Stimulated activated CD8-positive, alpha-beta memory T cell treated with anti-CD3 and anti-CD28 coated beads, Interleukin-15, amount 100 ng/mL, for 4 hours (primary cell): ENCODE measurements around the gene KLHL17.

Source experiments
- DNase-seq, 2 donors: peaks; one replicate each; pipeline ENCODE4 v3.0.0-alpha.2; 2020; ENCODE audit warnings: low read depth in 2 of 2

KLHL17 gene

GRCh38 chr1:960363-961131 is at the start of gene KLHL17:
Gene KLHL17 (plus strand): TSS chr1:960584. CDS start chr1:960694, 110 bp downstream.
- peak; percentile 56 to 58 for DNase-seq

- DNase-seq, result no peak
These were observed 49.3 kb upstream of the KLHL17 start for GRCh38 chr1:910881-911721.

DNA sequence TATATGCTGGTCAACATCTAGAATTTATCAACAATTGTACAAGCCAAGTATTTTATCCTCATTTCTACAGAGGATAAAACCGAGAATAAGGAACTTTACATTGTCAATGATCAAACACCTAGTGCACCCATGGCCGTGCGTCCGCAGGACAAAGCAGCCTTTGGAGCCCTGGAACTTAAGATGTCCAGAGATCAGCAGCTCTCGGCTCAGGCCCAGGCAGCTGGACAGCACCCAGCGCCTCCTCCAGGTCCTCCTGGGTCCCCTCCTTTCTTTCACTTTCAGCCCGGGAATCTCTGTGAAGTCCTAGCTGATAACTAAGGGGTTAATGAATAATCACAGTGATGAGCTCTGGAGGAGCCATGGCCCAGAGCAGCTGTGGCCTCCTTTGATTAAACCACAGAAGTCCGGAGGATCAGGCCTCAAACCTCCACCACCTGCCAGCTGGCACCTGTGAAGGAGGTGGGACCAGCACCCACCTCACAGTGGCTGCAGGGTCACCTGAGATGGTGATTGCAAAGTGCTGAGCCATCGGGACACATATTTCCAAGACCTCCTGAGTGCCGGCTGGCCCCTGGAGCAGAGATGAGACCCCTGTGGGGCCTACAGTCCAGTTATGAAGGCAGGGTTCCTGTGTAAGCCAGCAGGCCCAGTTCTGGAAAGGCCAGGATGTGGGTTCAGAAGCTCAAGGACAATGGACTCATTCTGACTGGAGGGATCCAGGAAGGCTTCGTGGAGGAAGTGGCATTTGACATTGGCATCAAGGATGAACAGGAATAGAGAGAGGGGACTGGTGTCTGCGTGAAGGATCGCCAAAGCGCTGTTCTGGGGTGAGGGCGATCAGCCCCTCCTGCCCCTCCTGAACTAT is 48.3 kb upstream of the KLHL17 start:
- no peak for DNase-seq

DNA sequence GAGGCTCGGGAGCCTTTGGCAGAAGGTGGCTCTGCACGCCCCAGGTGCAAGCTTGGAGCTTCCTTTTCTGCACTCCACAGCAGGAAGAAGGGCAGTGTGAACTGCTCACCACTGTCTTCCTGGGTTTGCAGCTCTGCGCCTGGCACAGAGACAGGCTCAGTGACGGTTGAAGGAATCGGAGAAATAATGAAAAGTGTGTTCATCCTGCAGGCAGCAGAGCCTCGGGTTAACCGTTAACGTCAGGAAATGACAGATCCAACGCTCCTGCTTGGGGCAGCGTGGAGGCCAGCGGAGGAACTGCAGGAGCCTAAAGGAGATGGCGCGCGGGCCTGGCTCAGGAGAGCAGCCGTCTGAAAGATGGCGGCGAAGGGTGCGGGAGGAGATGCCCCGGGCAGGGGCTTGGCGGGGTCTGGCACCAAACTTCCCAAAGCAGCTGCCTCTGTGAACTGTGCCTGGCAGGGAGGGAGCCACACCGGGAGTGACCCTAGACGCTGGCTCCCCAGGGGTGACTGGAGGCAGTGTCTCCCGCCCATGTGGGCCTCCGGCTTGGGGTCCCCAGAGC is 47.6 kb upstream of the KLHL17 start:
- DNase-seq, result no peak

- DNase-seq, result no peak
These were observed 46.8 kb upstream of the KLHL17 start for GRCh38 chr1:913491-914130.

- DNase-seq, result no peak
These were observed 46.1 kb upstream of the KLHL17 start for GRCh38 chr1:914131-914890.

DNA sequence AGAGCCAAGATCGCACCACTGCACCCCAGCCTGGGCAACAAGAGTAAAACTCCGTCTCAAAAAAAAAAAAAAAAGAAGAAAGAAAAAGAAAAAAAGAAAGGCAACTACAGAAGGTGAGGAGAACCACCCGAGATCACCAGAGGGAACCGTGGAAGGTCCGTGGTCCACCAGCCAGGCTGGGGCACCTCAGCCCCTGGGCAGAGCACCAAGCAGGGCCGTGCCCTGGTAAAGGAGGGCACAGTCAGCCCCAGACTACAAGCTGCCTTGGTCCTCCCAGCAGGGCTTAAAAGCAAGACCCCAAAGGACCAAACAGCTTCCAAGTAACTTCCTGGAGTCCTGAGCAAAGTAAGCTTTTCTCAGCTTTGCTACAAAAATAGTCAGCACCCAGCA is 45.5 kb upstream of the KLHL17 start:
- DNase-seq, result no peak

GRCh38 chr1:915295-916172 is 44.9 kb upstream of the KLHL17 start:
- DNase-seq, result no peak

- no peak for DNase-seq
These were observed 44.0 kb upstream of the KLHL17 start for GRCh38 chr1:916173-917075.

DNA sequence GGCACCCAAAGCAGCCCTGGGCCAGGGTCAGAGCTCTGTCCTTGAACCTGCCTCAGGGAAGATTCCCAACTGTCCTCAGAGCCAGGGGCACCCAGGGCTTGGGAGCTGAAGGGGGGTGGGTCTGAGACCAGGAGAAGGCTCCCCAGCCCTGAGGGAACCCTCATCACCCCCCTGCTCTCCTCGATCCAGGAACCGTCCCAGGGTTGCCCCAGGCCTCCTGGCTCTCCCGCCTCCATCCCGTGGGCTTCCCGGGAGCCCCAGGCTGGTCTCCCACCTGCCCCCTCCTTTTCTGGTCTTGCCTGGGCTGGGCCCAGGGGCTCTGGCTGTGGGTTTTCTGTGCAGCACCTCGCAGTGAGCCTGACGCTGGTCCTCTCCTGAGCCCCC is 43.3 kb upstream of the KLHL17 start:
- no peak for DNase-seq

GRCh38 chr1:917466-918091 is 42.8 kb upstream of the KLHL17 start:
- no peak for DNase-seq

DNA sequence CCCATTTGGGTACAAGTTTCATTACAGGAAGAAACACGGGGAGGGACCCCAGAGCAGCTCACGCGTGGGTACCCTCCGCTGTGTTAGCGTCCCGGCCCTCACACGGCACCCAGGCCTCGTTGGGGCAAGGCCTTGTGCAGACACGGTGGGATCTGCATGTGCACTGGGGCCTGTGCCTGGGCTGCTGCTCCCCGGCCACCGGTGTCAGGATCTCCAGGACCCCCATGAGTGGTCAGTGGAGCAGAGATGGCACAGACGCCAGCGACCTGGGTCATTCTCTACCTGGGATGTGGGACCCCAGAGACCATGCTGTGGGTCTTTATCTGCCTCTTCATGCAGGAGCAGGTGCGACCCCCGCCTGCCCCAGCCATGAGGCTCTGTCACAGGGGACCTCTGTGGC is 42.0 kb upstream of the KLHL17 start:
- no peak for DNase-seq

- DNase-seq, result no peak
These were observed 41.5 kb upstream of the KLHL17 start for GRCh38 chr1:918843-919242.

GRCh38 chr1:919271-919872 is 41.0 kb upstream of the KLHL17 start:
- DNase-seq, result no peak

DNA sequence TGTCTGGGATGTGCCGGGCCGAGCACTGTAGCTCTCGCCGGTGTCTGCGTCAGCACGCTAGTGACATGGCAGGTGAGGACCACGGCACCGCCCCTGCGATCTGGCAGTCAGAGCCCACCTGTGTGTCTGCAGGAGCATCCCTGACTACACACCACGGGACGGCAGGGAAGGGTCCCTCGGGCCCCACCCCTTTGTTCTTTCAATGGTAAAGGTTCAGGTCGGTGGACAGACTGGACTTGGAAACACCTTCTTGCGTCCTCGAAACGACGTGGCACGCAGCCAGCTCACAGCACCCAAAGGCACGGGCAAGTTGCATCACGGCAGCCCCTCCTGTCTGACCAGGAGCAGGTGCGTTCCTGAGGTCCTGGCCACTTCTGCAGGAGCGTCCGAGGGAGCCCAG is 40.4 kb upstream of the KLHL17 start:
- no peak for DNase-seq

DNA sequence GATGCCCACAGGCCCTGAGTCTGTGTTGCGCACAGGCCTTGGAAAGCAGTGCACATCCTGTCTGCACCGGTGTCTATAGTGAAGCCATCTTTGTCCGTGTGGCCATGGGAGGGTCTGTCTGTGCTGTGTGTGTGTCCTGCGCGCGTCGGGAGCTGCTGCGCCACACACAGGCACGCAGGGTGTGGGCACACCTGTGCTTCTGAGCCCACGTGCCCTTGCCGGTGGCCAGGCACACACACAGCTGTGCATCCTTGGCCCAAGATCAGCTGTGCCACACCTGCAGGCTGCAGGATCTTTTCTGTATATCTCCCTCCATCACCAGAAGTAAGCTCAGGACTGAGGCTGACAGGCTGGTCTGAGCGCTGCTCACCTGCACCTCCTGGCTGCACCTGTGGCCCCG is 39.9 kb upstream of the KLHL17 start:
- DNase-seq, result no peak

GRCh38 chr1:921011-921837 is 39.2 kb upstream of the KLHL17 start:
- no peak for DNase-seq
